IMR-90 (cell line): ENCODE results near the gene HERC4. TPM values are rescaled to one million over a fixed set of nuclear protein-coding genes. Genes with fewer than 3 reads are reported as not detected.

ENCODE experiments used
- ATAC-seq: fragments of 200-7000 bp; cut with Tn5 transposase; 2 replicates; pipeline ENCODE4 v1.9.1; 2020; ENCODE audit warnings: low read depth, mild to moderate bottlenecking, moderate library complexity
- BruUV-seq: library from RNA; stranded (reverse); fragments of 400-500 nt; replicated peaks from 2 replicates; lab custom pipeline; 2021; lab: Mats Ljungman, UMichigan
- CTCF ChIA-PET: fragments of 300-600 bp; formaldehyde crosslinking; extraction: SDS; loops from one replicate; lab custom pipeline; 2021; ENCODE audit warnings: antibody characterized with exemption; lab: Yijun Ruan, JAX
- POLR2A ChIA-PET: fragments of 300-600 bp; sonication (Branson Sonifier 250); formaldehyde crosslinking; loops from one replicate; lab custom pipeline; 2022; ENCODE audit warnings: antibody characterized with exemption; ENCODE audit not compliant: unreplicated experiment; lab: Charles Lee
- DNase-seq: peaks from one replicate; pipeline ENCODE4 v3.0.0; 2013
- H2AFZ ChIP-seq: replicated peaks from 2 replicates; pipeline ENCODE3; 2013; ENCODE audit warnings: low read length, mild to moderate bottlenecking; ENCODE audit not compliant: poor library complexity
- H2AK5ac ChIP-seq: 2 replicates; pipeline ENCODE4 v1.6.1; 2013; ENCODE audit warnings: low read depth, low read length, inconsistent platforms
- H2AK9ac ChIP-seq: replicated peaks from 2 replicates; pipeline ENCODE3; 2013; ENCODE audit warnings: mild to moderate bottlenecking, low read depth, low read length, moderate library complexity; ENCODE audit not compliant: poor library complexity
- H2BK120ac ChIP-seq: 2 replicates; pipeline ENCODE4 v1.6.1; 2013; ENCODE audit warnings: low read depth, low read length, inconsistent platforms
- H2BK15ac ChIP-seq: 3 replicates; pipeline ENCODE4 v1.6.1; 2013; ENCODE audit warnings: low read depth, low read length, inconsistent platforms
- H2BK20ac ChIP-seq: 2 replicates; pipeline ENCODE4 v1.6.1; 2013; ENCODE audit warnings: low read depth, mild to moderate bottlenecking, inconsistent platforms, low read length, moderate library complexity
- H2BK5ac ChIP-seq: 2 replicates; pipeline ENCODE4 v1.6.1; 2013; ENCODE audit warnings: mild to moderate bottlenecking, low read depth, low read length, inconsistent platforms; ENCODE audit not compliant: poor library complexity, severe bottlenecking
- H3K14ac ChIP-seq: replicated peaks from 2 replicates; pipeline ENCODE4 v1.6.1; 2013; ENCODE audit warnings: low read depth, low read length, inconsistent platforms
- H3K18ac ChIP-seq: 2 replicates; pipeline ENCODE4 v1.6.1; 2013; ENCODE audit warnings: low read depth, low read length, control low read depth
- H3K23ac ChIP-seq: 2 replicates; pipeline ENCODE4 v1.6.1; 2013; ENCODE audit warnings: low read depth, low read length, inconsistent platforms
- H3K27ac ChIP-seq: 2 replicates; pipeline ENCODE4 v1.5.1; 2013; ENCODE audit warnings: mild to moderate bottlenecking, control low read depth, low read length; ENCODE audit not compliant: insufficient read depth
- H3K27me3 ChIP-seq: 2 replicates; pipeline ENCODE4 v1.6.1; 2013; ENCODE audit warnings: low read length; ENCODE audit not compliant: control insufficient read depth, insufficient read depth
- H3K36me3 ChIP-seq: 2 replicates; pipeline ENCODE4 v1.6.1; 2013; ENCODE audit warnings: low read length, mixed read lengths; ENCODE audit not compliant: control insufficient read depth, insufficient read depth
- H3K4ac ChIP-seq: 2 replicates; pipeline ENCODE4 v1.6.1; 2013; ENCODE audit warnings: low read depth, low read length, inconsistent platforms
- H3K4me1 ChIP-seq: 2 replicates; pipeline ENCODE4 v1.6.1; 2013; ENCODE audit warnings: low read length, mixed read lengths; ENCODE audit not compliant: control insufficient read depth, insufficient read depth
- H3K4me2 ChIP-seq: 2 replicates; pipeline ENCODE4 v1.6.1; 2013; ENCODE audit warnings: low read depth, mild to moderate bottlenecking, control low read depth, low read length, moderate library complexity
- H3K4me3 ChIP-seq: 2 replicates; pipeline ENCODE4 v1.5.1; 2013; ENCODE audit warnings: low read depth, mild to moderate bottlenecking, control low read depth, low read length, moderate library complexity; ENCODE audit not compliant: insufficient read depth
- H3K56ac ChIP-seq: 2 replicates; pipeline ENCODE4 v1.6.1; 2013; ENCODE audit warnings: low read length, inconsistent platforms; ENCODE audit not compliant: insufficient read depth; ENCODE audit errors: extremely low read depth
- H3K79me1 ChIP-seq, 2 experiments: 2 replicates each; pipeline ENCODE4 v1.6.1; 2013; ENCODE audit warnings: low read length in 2 of 2, inconsistent platforms in 1 of 2, low read depth in 1 of 2
- H3K9ac ChIP-seq: 2 replicates; pipeline ENCODE4 v1.6.1; 2013; ENCODE audit warnings: low read depth, low read length, control low read depth
- H3K9me1 ChIP-seq: 2 replicates; pipeline ENCODE4 v1.6.1; 2013; ENCODE audit warnings: low read length, inconsistent platforms; ENCODE audit not compliant: insufficient read depth
- H3K9me3 ChIP-seq: 2 replicates; pipeline ENCODE4 v1.6.1; 2013; ENCODE audit warnings: low read length; ENCODE audit not compliant: control insufficient read depth, insufficient read depth
- H4K20me1 ChIP-seq: 2 replicates; pipeline ENCODE4 v1.6.1; 2013; ENCODE audit warnings: low read length, inconsistent platforms; ENCODE audit not compliant: insufficient read depth
- H4K5ac ChIP-seq: 2 replicates; pipeline ENCODE4 v1.6.1; 2013; ENCODE audit warnings: mild to moderate bottlenecking, low read depth, low read length, control low read depth
- H4K8ac ChIP-seq, 2 experiments: 2 replicates each; pipeline ENCODE4 v1.6.1; 2013; ENCODE audit warnings: low read depth in 2 of 2, low read length in 2 of 2, control low read depth in 1 of 2, inconsistent platforms in 1 of 2
- H4K91ac ChIP-seq: 2 replicates; pipeline ENCODE4 v1.6.1; 2013; ENCODE audit warnings: low read depth, low read length, inconsistent platforms; ENCODE audit not compliant: insufficient read depth
- BHLHE40 ChIP-seq: fragments of 150-350 bp; IDR thresholded peaks from 2 replicates; pipeline ENCODE4 v1.6.1; 2016; ENCODE audit warnings: mild to moderate bottlenecking, low read depth, low read length
- CEBPB ChIP-seq: IDR thresholded peaks from 2 replicates; pipeline ENCODE4 v1.6.1; 2012; ENCODE audit warnings: low read depth, low read length, improper control_type of control experiment
- CHD1 ChIP-seq: IDR thresholded peaks from 2 replicates; pipeline ENCODE4 v1.6.1; 2012; ENCODE audit warnings: low read depth, low read length, improper control_type of control experiment
- CTCF ChIP-seq: conservative IDR thresholded peaks from 2 replicates; pipeline ENCODE4 v1.5.1; 2012; ENCODE audit warnings: mild to moderate bottlenecking, low read depth, low read length, improper control_type of control experiment
- FOS ChIP-seq: fragments of 150-350 bp; IDR thresholded peaks from 2 replicates; pipeline ENCODE4 v1.6.1; 2016; ENCODE audit warnings: low read depth, low read length
- MAFK ChIP-seq: IDR thresholded peaks from 2 replicates; pipeline ENCODE4 v1.6.1; 2012; ENCODE audit warnings: low read depth, low read length, improper control_type of control experiment
- MAZ ChIP-seq: IDR thresholded peaks from 2 replicates; pipeline ENCODE4 v1.6.1; 2012; ENCODE audit warnings: low read depth, mild to moderate bottlenecking, low read length, improper control_type of control experiment, moderate library complexity, borderline replicate concordance
- MXI1 ChIP-seq: IDR thresholded peaks from 2 replicates; pipeline ENCODE4 v1.6.1; 2012; ENCODE audit warnings: low read depth, mild to moderate bottlenecking, low read length, moderate library complexity, borderline replicate concordance
- NFE2L2 ChIP-seq: fragments of 150-350 bp; IDR thresholded peaks from 2 replicates; pipeline ENCODE4 v1.6.1; 2016; ENCODE audit warnings: low read depth, mild to moderate bottlenecking, low read length
- POLR2A ChIP-seq: IDR thresholded peaks from 2 replicates; pipeline ENCODE4 v1.6.1; 2012; ENCODE audit warnings: mild to moderate bottlenecking, low read depth, low read length
- RCOR1 ChIP-seq: IDR thresholded peaks from 2 replicates; pipeline ENCODE4 v1.6.1; 2012; ENCODE audit warnings: mild to moderate bottlenecking, low read length, improper control_type of control experiment; ENCODE audit not compliant: insufficient replicate concordance
- RFX5 ChIP-seq: IDR thresholded peaks from 2 replicates; pipeline ENCODE4 v1.8.0; 2012; ENCODE audit warnings: low read depth, mild to moderate bottlenecking, low read length, moderate library complexity
- USF2 ChIP-seq: fragments of 150-350 bp; IDR thresholded peaks from 2 replicates; pipeline ENCODE4 v1.6.1; 2017; ENCODE audit warnings: mild to moderate bottlenecking, antibody characterized with exemption, low read length, low read depth
- WGBS, 2 experiments: methylation state at CpG; one replicate each; pipeline versions ENCODE4 v1.1.5 to v1.1.7; 2013; ENCODE audit warnings: missing lambda C conversion rate in 2 of 2; ENCODE audit not compliant: insufficient read length in 1 of 2; ENCODE audit errors: extremely low coverage in 2 of 2; 5-methylcytosine and 5-hydroxymethylcytosine counted together
- dilution Hi-C: fragments of 300-500 bp; cut with HindIII; formaldehyde crosslinking; loops from one replicate; pipeline ENCODE4 v1.14.3; 2018; ENCODE audit warnings: low sequenced_read_pairs; ENCODE audit not compliant: unreplicated experiment
- in situ Hi-C: fragments of 300-500 bp; cut with MboI; formaldehyde crosslinking; loops from 3 replicates; pipeline ENCODE4 v1.14.3; 2019; ENCODE audit warnings: low sequenced_read_pairs, inconsistent platforms, mixed read lengths
- intact Hi-C: fragments of 100-400 bp; cut with micrococcal nuclease; formaldehyde crosslinking; loops from 2 replicates; pipeline ENCODE4 v1.10.0; 2022
- polyA plus RNA-seq, 3 experiments: library from polyadenylated mRNA; depleted of rRNA; stranded (reverse); fragments of >200 nt; gene quantifications; 2 replicates each; pipeline ENCODE4 v1.2.3, GENCODE V29; 2012; ENCODE audit warnings: low replicate concordance in 1 of 3
- total RNA-seq: library from RNA; depleted of rRNA; stranded (reverse); fragments of >200 nt; gene quantifications from 2 replicates; pipeline ENCODE4 v1.2.3, GENCODE V29; 2012
- TF ChIP-seq, protein P1 (sequence below): fragments of 150-350 bp; IDR thresholded peaks from 2 replicates; pipeline ENCODE4 v1.6.1; 2016; ENCODE audit warnings: low read depth, mild to moderate bottlenecking, low read length, moderate library complexity, borderline replicate concordance

HERC4 gene
- total and polyA plus RNA-seq, 2 of the 4 experiments (the other 2 are of a cell fraction) = 66.6 to 92.8 TPM

- Histone ChIP-seq H3K9ac (peak overlapping the region; percentile 98; the same call in 1 of the 2 replicates), H3K4me3 (peak overlapping the region; percentile 92), H3K4me2 (peak overlapping the region; percentile 95), H2AK9ac (no peak overlapping the region), H2BK15ac (no peak overlapping the region), H3K9me1 (no peaks in the 10 kb centered on the region), H2AK5ac (no peak overlapping the region), H4K91ac (no peak overlapping the region), H3K9me3 (no peaks in the 10 kb centered on the region), H3K56ac (peak overlapping the region; percentile 98), H4K8ac (no peak overlapping the region), H2BK20ac (no peak overlapping the region), H3K23ac (no peak overlapping the region; the same call in 1 of the 2 replicates), H2BK120ac (no peak overlapping the region), H3K27ac (0 out of 2 replicates have a peak overlapping the region, but pooled peaks have one; percentile 5), H2AFZ (no peak overlapping the region), H2BK5ac (peak overlapping the region; percentile 92), H3K4ac (no peak overlapping the region), H3K79me1 (peaks cover 4 to 10% of the 10 kb centered on the region in 2 experiments; a peak in 3 of 4 replicates), H3K27me3 (no peaks in the 10 kb centered on the region), H3K4me1 (peaks cover 4% of the 10 kb centered on the region), H4K20me1 (peaks cover 21% of the 10 kb centered on the region), H4K5ac (no peak overlapping the region), H3K36me3 (peaks cover 6% of the 10 kb centered on the region), H3K18ac (no peak overlapping the region), H3K14ac (peak overlapping the region; percentile 96; the same call in 1 of the 2 replicates)
- intact Hi-C loops = loop anchor here (2.0 to 10.0 kb wide), 4 partner anchors 83 to 261 kb away; partner anchors contain the start of genes HNRNPH3, PBLD and SIRT1
- in situ Hi-C loops = no loop called here
- POLR2A ChIA-PET = no interaction called here
- WGBS, 2 experiments = no CpG with 5 or more reads among the region's 3 CpGs
- dilution Hi-C loops = no loop called here
- TF ChIP-seq, protein P1, sequence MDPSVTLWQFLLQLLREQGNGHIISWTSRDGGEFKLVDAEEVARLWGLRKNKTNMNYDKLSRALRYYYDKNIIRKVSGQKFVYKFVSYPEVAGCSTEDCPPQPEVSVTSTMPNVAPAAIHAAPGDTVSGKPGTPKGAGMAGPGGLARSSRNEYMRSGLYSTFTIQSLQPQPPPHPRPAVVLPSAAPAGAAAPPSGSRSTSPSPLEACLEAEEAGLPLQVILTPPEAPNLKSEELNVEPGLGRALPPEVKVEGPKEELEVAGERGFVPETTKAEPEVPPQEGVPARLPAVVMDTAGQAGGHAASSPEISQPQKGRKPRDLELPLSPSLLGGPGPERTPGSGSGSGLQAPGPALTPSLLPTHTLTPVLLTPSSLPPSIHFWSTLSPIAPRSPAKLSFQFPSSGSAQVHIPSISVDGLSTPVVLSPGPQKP = no peak
- TF ChIP-seq USF2 (no peak), RCOR1 (no peak), NFE2L2 (no peak), MAFK (no peak), MAZ (no peak), CTCF (no peak), CEBPB (no peak), FOS (no peak), CHD1 (no peak), RFX5 (no peak), POLR2A (no peak), BHLHE40 (no peak), MXI1 (no peak)
- CTCF ChIA-PET = no interaction called here
- ATAC-seq (no peak), DNase-seq (no peak)
- BruUV-seq = no TSS peak
These were observed 1.5 kb downstream of the HERC4 start for GRCh38 chr10:68073631-68074030.
